Epithelial cell of esophagus (primary cell): ENCODE data around the gene EYA4.

Experiments used
- DNase-seq: peaks from one replicate; pipeline ENCODE4 v3.0.0; 2010; ENCODE audit warnings: low read depth
- H3K4me3 ChIP-seq: 2 replicates; pipeline ENCODE4 v1.5.1; 2011; ENCODE audit warnings: mild to moderate bottlenecking, low read length, control low read depth
- TF ChIP-seq, protein P1 (sequence below): IDR thresholded peaks from 2 replicates; pipeline ENCODE4 v1.5.1; 2011; ENCODE audit warnings: low read depth, mild to moderate bottlenecking, low read length, control low read depth, inconsistent platforms; ENCODE audit not compliant: insufficient read depth; ENCODE audit errors: missing control alignments

EYA4 gene

GRCh38 chr6:133242637-133243585 is 1.8 kb downstream of the EYA4 start:
- TF ChIP-seq, protein P1, sequence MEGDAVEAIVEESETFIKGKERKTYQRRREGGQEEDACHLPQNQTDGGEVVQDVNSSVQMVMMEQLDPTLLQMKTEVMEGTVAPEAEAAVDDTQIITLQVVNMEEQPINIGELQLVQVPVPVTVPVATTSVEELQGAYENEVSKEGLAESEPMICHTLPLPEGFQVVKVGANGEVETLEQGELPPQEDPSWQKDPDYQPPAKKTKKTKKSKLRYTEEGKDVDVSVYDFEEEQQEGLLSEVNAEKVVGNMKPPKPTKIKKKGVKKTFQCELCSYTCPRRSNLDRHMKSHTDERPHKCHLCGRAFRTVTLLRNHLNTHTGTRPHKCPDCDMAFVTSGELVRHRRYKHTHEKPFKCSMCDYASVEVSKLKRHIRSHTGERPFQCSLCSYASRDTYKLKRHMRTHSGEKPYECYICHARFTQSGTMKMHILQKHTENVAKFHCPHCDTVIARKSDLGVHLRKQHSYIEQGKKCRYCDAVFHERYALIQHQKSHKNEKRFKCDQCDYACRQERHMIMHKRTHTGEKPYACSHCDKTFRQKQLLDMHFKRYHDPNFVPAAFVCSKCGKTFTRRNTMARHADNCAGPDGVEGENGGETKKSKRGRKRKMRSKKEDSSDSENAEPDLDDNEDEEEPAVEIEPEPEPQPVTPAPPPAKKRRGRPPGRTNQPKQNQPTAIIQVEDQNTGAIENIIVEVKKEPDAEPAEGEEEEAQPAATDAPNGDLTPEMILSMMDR = no peak
- peak; percentile 13 for DNase-seq
- H3K4me3 ChIP-seq = peak overlapping the region; percentile 44

DNA sequence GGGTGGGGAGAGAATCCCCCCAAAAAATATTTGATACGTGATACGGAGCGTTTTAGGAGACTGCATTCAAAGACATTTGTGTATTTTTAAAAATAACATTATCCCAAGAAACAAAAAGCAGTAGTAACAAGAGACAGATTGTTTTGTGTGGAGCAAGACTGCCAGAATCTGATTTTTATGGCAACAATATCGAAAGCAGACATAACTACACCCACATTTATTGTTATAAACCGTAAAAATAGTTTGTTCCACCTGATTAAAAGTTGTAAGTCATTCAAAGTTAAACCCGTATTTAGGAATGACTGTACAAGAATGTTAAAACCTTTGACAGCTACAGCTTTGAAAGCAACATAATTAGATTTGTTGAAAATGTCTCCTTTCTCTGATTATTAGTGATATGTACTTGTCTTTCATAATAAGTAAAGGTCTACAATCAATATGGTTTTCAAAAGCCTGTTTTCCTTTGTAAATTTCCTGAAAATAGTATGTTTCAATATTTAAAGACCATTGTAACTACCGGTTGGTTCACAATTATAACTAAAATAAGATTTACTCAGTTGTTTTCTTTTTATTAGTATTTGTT is 2.7 kb downstream of the EYA4 start:
- no peak overlapping the region for H3K4me3 ChIP-seq
- TF ChIP-seq, protein P1 = no peak
- DNase-seq = no peak

DNA sequence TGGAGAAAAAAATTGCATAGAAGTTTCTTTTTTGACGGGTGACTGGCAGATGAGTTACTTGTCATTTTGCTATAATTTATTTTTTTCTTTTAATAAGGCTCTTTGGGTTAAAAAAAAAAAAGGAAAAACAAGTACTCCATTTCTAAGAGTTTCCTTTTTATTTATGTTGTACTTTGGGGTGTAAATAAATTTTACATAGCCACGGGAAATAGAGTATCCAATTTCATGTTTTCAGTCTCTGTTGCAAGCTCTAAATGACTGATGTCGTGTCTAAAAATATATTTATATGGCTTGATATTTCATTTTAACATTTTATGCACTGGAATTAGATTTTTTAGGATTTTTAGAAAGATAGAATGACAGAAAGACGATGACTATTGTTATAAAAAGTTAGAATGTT is 3.4 kb downstream of the EYA4 start:
- no peak overlapping the region for H3K4me3 ChIP-seq
- DNase-seq = no peak
- TF ChIP-seq, protein P1 = no peak

- H3K4me3 ChIP-seq = no peak overlapping the region
- TF ChIP-seq, protein P1 = no peak
- no peak for DNase-seq
Measured at GRCh38 chr6:133245007-133245406, 3.9 kb downstream of the EYA4 start.

GRCh38 chr6:133245422-133245903 is 4.3 kb downstream of the EYA4 start:
- peak; percentile 3 for DNase-seq
- no peak overlapping the region for H3K4me3 ChIP-seq
- TF ChIP-seq, protein P1 = no peak

GRCh38 chr6:133247581-133247980 is 6.4 kb downstream of the EYA4 start:
- peak; percentile 33 for DNase-seq
- H3K4me3 ChIP-seq = no peak overlapping the region
- TF ChIP-seq, protein P1 = no peak
